ENCODE results near the gene ASS1. TPM values are rescaled to one million over a fixed set of nuclear protein-coding genes. Genes with fewer than 3 reads are reported as not detected.

Gene ASS1
- total RNA-seq, 4 donors from 2014 or later: 106 to 761 (median 547) TPM

GRCh38 chr9:130491830-130492482, 47.2 kb downstream of the ASS1 start:
- DNase-seq: no peak
- H3K4me1 ChIP-seq: no peaks in the 10 kb centered on the region
- no peak for TF ChIP-seq CTCF (IDR thresholded peaks at IDR 0.05)
- no peak for TF ChIP-seq POLR2A (IDR thresholded peaks at IDR 0.05)
- no peak overlapping the region for H3K4me3 ChIP-seq
- H3K9me3 ChIP-seq: peaks cover 0 to 11% (median 0%) of the 10 kb centered on the region in 4 donors
- no peaks in the 10 kb centered on the region for H3K27me3 ChIP-seq
- no peak overlapping the region for H3K27ac ChIP-seq
- H3K36me3 ChIP-seq: peaks cover 0 to 64% (median 0%) of the 10 kb centered on the region in 3 donors

- Histone ChIP-seq H3K4me1 (peaks cover 0 to 6% (median 0%) of the 10 kb centered on the region in 4 donors), H3K36me3 (peaks cover 0 to 72% (median 0%) of the 10 kb centered on the region in 3 donors), H3K27ac (no peak overlapping the region), H3K27me3 (no peaks in the 10 kb centered on the region), H3K9me3 (peaks cover 0 to 11% (median 0%) of the 10 kb centered on the region in 4 donors), H3K4me3 (no peak overlapping the region)
- DNase-seq: no peak
- TF ChIP-seq CTCF (IDR thresholded peaks at IDR 0.05) (no peak), POLR2A (IDR thresholded peaks at IDR 0.05) (no peak)
Measured at GRCh38 chr9:130493021-130493420, 48.3 kb downstream of the ASS1 start.

- Histone ChIP-seq H3K4me3 (no peak overlapping the region), H3K4me1 (peaks cover 0 to 11% (median 0%) of the 10 kb centered on the region in 4 donors), H3K27me3 (no peaks in the 10 kb centered on the region), H3K9me3 (peaks cover 0 to 11% (median 0%) of the 10 kb centered on the region in 4 donors), H3K27ac (no peak overlapping the region), H3K36me3 (peaks cover 0 to 72% (median 0%) of the 10 kb centered on the region in 3 donors)
- no peak for DNase-seq
- TF ChIP-seq CTCF (IDR thresholded peaks at IDR 0.05): no peak
- TF ChIP-seq POLR2A (IDR thresholded peaks at IDR 0.05): no peak
Measured at GRCh38 chr9:130493476-130493875, 48.7 kb downstream of the ASS1 start.

- Histone ChIP-seq H3K4me1 (peaks cover 0 to 22% (median 4%) of the 10 kb centered on the region in 4 donors), H3K27me3 (no peaks in the 10 kb centered on the region), H3K9me3 (peaks cover 0 to 11% (median 0%) of the 10 kb centered on the region in 4 donors), H3K27ac (no peak overlapping the region), H3K4me3 (no peak overlapping the region), H3K36me3 (peaks cover 0 to 63% (median 0%) of the 10 kb centered on the region in 3 donors)
- TF ChIP-seq POLR2A (IDR thresholded peaks at IDR 0.05) (no peak), CTCF (IDR thresholded peaks at IDR 0.05) (no peak)
- no peak for DNase-seq
Measured at GRCh38 chr9:130495067-130495466, 50.3 kb downstream of the ASS1 start.

- H3K27ac ChIP-seq: no peak overlapping the region
- peaks cover 0 to 11% (median 0%) of the 10 kb centered on the region in 4 donors for H3K9me3 ChIP-seq
- no peak for TF ChIP-seq CTCF (IDR thresholded peaks at IDR 0.05)
- H3K36me3 ChIP-seq: peaks cover 0 to 43% (median 0%) of the 10 kb centered on the region in 3 donors
- H3K27me3 ChIP-seq: no peaks in the 10 kb centered on the region
- no peak overlapping the region for H3K4me3 ChIP-seq
- peaks cover 0 to 30% (median 4%) of the 10 kb centered on the region in 4 donors for H3K4me1 ChIP-seq
- DNase-seq: no peak
Measured at GRCh38 chr9:130497139-130497538, 52.4 kb downstream of the ASS1 start.

Measured in Peyer's patch (tissue), 4 donors.